Right atrium auricular region (tissue), 2 donors: ENCODE data around the gene CDK11B. TPM values are rescaled to one million over a fixed set of nuclear protein-coding genes. Genes with fewer than 3 reads are reported as not detected.
A peak's percentile ranks its signal among the peaks of the same experiment; 100 is the strongest.

Source experiments
- DNase-seq: peaks from one replicate; pipeline ENCODE4 v3.0.0-alpha.2; 2019; ENCODE audit warnings: low spot score
- H3K27ac ChIP-seq, 2 donors: fragments of 200-600 bp; sonication (generic); 1 replicate in 1 of 2; 2 replicates in 1 of 2; pipeline ENCODE4 v1.5.1; 2016 to 2019
- H3K27me3 ChIP-seq, 2 donors: fragments of 200-600 bp; sonication (generic); one replicate each; pipeline versions ENCODE4 v1.5.1 to v1.6.0; 2017 to 2019
- H3K36me3 ChIP-seq: fragments of 200-600 bp; sonication (generic); one replicate; pipeline ENCODE4 v1.5.1; 2016
- H3K4me1 ChIP-seq, 2 donors: fragments of 200-600 bp; sonication (generic); one replicate each; pipeline versions ENCODE4 v1.5.1 to v1.6.0; 2017 to 2019
- H3K4me3 ChIP-seq, 2 donors: fragments of 200-600 bp; sonication (generic); 1 replicate in 1 of 2; 2 replicates in 1 of 2; pipeline ENCODE4 v1.5.1; 2017 to 2019; ENCODE audit warnings: mild to moderate bottlenecking in 1 of 2, moderate library complexity in 1 of 2
- H3K9me3 ChIP-seq, 2 donors: fragments of 200-600 bp; sonication (generic); one replicate each; pipeline ENCODE4 v1.5.1; 2019
- CTCF ChIP-seq, 2 donors: fragments of 200-600 bp; sonication (generic); IDR thresholded peaks; one replicate each; pipeline ENCODE4 v1.5.1; 2019; ENCODE audit warnings: antibody characterized with exemption in 2 of 2
- total RNA-seq, 2 donors: library from RNA; depleted of rRNA; stranded (reverse); fragments of >200 nt; gene quantifications; one replicate each; pipeline ENCODE4 v1.1.0, GENCODE V29; 2016

Gene CDK11B
- total RNA-seq, 2 donors from 2014 or later = 16.2 to 19.7 TPM

GRCh38 chr1:1620433-1621139 is 38.2 kb downstream of the CDK11B start:
- Histone ChIP-seq H3K27me3 (no peaks in the 10 kb centered on the region), H3K4me3 (no peak overlapping the region), H3K36me3 (no peaks in the 10 kb centered on the region), H3K27ac (peak overlapping the region in 1 of 2 donors; percentile 47), H3K9me3 (no peaks in the 10 kb centered on the region), H3K4me1 (peaks cover 0 to 44% of the 10 kb centered on the region in 2 donors)
- TF ChIP-seq CTCF (IDR thresholded peaks at IDR 0.05) = no peak
- DNase-seq = no peak

GRCh38 chr1:1619917-1620361 is 38.9 kb downstream of the CDK11B start:
- DNase-seq = no peak
- Histone ChIP-seq H3K4me3 (no peak overlapping the region), H3K9me3 (no peaks in the 10 kb centered on the region), H3K27ac (peak overlapping the region; percentile 40 to 47), H3K36me3 (no peaks in the 10 kb centered on the region), H3K27me3 (no peaks in the 10 kb centered on the region), H3K4me1 (peaks cover 0 to 39% of the 10 kb centered on the region in 2 donors)
- TF ChIP-seq CTCF (IDR thresholded peaks at IDR 0.05) = no peak

- no peak overlapping the region for H3K27ac ChIP-seq
Measured at GRCh38 chr1:1618396-1619068, 40.3 kb downstream of the CDK11B start.

GRCh38 chr1:1617925-1618324 is 40.9 kb downstream of the CDK11B start:
- Histone ChIP-seq H3K27ac (no peak overlapping the region), H3K9me3 (no peaks in the 10 kb centered on the region), H3K4me3 (no peak overlapping the region), H3K36me3 (no peaks in the 10 kb centered on the region), H3K4me1 (peaks cover 0 to 52% of the 10 kb centered on the region in 2 donors), H3K27me3 (no peaks in the 10 kb centered on the region)
- DNase-seq = no peak
- TF ChIP-seq CTCF (IDR thresholded peaks at IDR 0.05) = no peak

More at GRCh38 chr1:1618396-1619068, 40.3 kb downstream of the CDK11B start:
- H3K4me3 ChIP-seq = no peak overlapping the region
- DNase-seq = no peak
- H3K36me3 ChIP-seq = no peaks in the 10 kb centered on the region
- H3K9me3 ChIP-seq = no peaks in the 10 kb centered on the region
- TF ChIP-seq CTCF (IDR thresholded peaks at IDR 0.05) = no peak
- peaks cover 0 to 48% of the 10 kb centered on the region in 2 donors for H3K4me1 ChIP-seq
- no peaks in the 10 kb centered on the region for H3K27me3 ChIP-seq

- Histone ChIP-seq H3K9me3 (no peaks in the 10 kb centered on the region), H3K36me3 (no peaks in the 10 kb centered on the region), H3K27me3 (no peaks in the 10 kb centered on the region), H3K4me1 (peaks cover 0 to 52% of the 10 kb centered on the region in 2 donors), H3K27ac (no peak overlapping the region), H3K4me3 (no peak overlapping the region)
- DNase-seq = no peak
- no peak for TF ChIP-seq CTCF (IDR thresholded peaks at IDR 0.05)
Measured at GRCh38 chr1:1617516-1617915, 41.3 kb downstream of the CDK11B start.
